PC-3 (cell line): ENCODE measurements around the gene NFKBIA. TPM values are rescaled to one million over a fixed set of nuclear protein-coding genes. Genes with fewer than 3 reads are reported as not detected.

ENCODE experiments used
- ATAC-seq: fragments of 200-7000 bp; cut with Tn5 transposase; 2 replicates; pipeline ENCODE4 v1.9.1; 2020; ENCODE audit warnings: mild to moderate bottlenecking, moderate library complexity
- BruUV-seq: library from RNA; stranded (reverse); fragments of 400-500 nt; replicated peaks from 2 replicates; lab custom pipeline; 2021; lab: Mats Ljungman, UMichigan
- CTCF ChIA-PET: fragments of 300-600 bp; sonication (Branson Sonifier 250); formaldehyde crosslinking; loops from one replicate; lab custom pipeline; 2022; ENCODE audit warnings: antibody characterized with exemption; lab: Charles Lee
- POLR2A ChIA-PET: fragments of 300-600 bp; sonication (Branson Sonifier 250); formaldehyde crosslinking; loops from one replicate; lab custom pipeline; 2022; ENCODE audit warnings: antibody characterized with exemption; ENCODE audit not compliant: unreplicated experiment; lab: Charles Lee
- DNase-seq: peaks from one replicate; pipeline ENCODE4 v3.0.0-alpha.2; 2015
- H2AFZ ChIP-seq: fragments of 300-600 bp; sonication (generic); 2 replicates; pipeline ENCODE4 v1.6.0; 2016; ENCODE audit warnings: antibody characterized with exemption, low read length
- H3F3A ChIP-seq: fragments of 300-600 bp; sonication (generic); one replicate; pipeline ENCODE4 v1.6.0; 2017; ENCODE audit warnings: antibody characterized with exemption, low read length, control low read depth, mild to moderate bottlenecking; ENCODE audit not compliant: unreplicated experiment
- H3K27ac ChIP-seq: fragments of 300-600 bp; sonication (generic); 2 replicates; pipeline ENCODE4 v1.5.1; 2016; ENCODE audit warnings: mild to moderate bottlenecking, low read length
- H3K27me3 ChIP-seq: fragments of 300-600 bp; sonication (generic); 2 replicates; pipeline ENCODE4 v1.6.1; 2016; ENCODE audit warnings: low read length, mixed read lengths
- H3K36me3 ChIP-seq: fragments of 300-600 bp; sonication (generic); 2 replicates; pipeline ENCODE4 v1.6.1; 2016; ENCODE audit warnings: low read depth, mixed run types, low read length, mixed read lengths
- H3K4me1 ChIP-seq: fragments of 300-600 bp; sonication (generic); 2 replicates; pipeline ENCODE4 v1.5.1; 2016; ENCODE audit warnings: low read length; ENCODE audit not compliant: insufficient read depth
- H3K4me2 ChIP-seq: fragments of 300-600 bp; sonication (generic); 2 replicates; pipeline ENCODE4 v1.6.0; 2016; ENCODE audit warnings: low read length
- H3K4me3 ChIP-seq: fragments of 300-600 bp; sonication (generic); 2 replicates; pipeline ENCODE4 v1.5.1; 2016; ENCODE audit warnings: mild to moderate bottlenecking, low read length, mixed read lengths
- H3K79me2 ChIP-seq: fragments of 300-600 bp; sonication (generic); 2 replicates; pipeline ENCODE4 v1.6.1; 2017; ENCODE audit warnings: low read length, mixed read lengths
- H3K9ac ChIP-seq: fragments of 300-600 bp; sonication (generic); 2 replicates; pipeline ENCODE4 v1.6.0; 2016; ENCODE audit warnings: mild to moderate bottlenecking, low read length
- H3K9me2 ChIP-seq: fragments of 300-600 bp; sonication (generic); replicated peaks from 2 replicates; pipeline ENCODE4 v1.6.1; 2016; ENCODE audit warnings: mixed run types, low read length, mixed read lengths
- H3K9me3 ChIP-seq: fragments of 300-600 bp; sonication (generic); 2 replicates; pipeline ENCODE4 v1.6.1; 2016; ENCODE audit warnings: low read length, mixed read lengths
- H4K20me1 ChIP-seq: fragments of 300-600 bp; sonication (generic); 2 replicates; pipeline ENCODE4 v1.6.1; 2016; ENCODE audit warnings: low read length, mixed read lengths
- EZH2 ChIP-seq: fragments of 300-600 bp; sonication (generic); IDR thresholded peaks from one replicate; pipeline ENCODE4 v1.6.1; 2017; ENCODE audit warnings: antibody characterized with exemption, mild to moderate bottlenecking, low read length; ENCODE audit not compliant: unreplicated experiment
- EZH2phosphoT487 ChIP-seq: fragments of 300-600 bp; sonication (generic); IDR thresholded peaks from 2 replicates; pipeline ENCODE4 v1.6.1; 2018; ENCODE audit warnings: mild to moderate bottlenecking, antibody characterized with exemption, low read length, borderline replicate concordance
- intact Hi-C: fragments of 100-400 bp; cut with micrococcal nuclease; formaldehyde crosslinking; loops from 2 replicates; pipeline ENCODE4 v1.9.0; 2023
- total RNA-seq: library from RNA; depleted of rRNA; stranded (reverse); fragments of >200 nt; gene quantifications from 2 replicates; pipeline ENCODE4 v1.2.3, GENCODE V29; 2014
- TF ChIP-seq, protein P1 (sequence below): fragments of 300-600 bp; sonication (generic); conservative IDR thresholded peaks from 2 replicates; pipeline ENCODE4 v1.5.1; 2017; ENCODE audit warnings: antibody characterized with exemption, low read depth, mild to moderate bottlenecking, low read length

NFKBIA gene
- total RNA-seq, 1 experiment from 2014 or later: 226 TPM

DNA sequence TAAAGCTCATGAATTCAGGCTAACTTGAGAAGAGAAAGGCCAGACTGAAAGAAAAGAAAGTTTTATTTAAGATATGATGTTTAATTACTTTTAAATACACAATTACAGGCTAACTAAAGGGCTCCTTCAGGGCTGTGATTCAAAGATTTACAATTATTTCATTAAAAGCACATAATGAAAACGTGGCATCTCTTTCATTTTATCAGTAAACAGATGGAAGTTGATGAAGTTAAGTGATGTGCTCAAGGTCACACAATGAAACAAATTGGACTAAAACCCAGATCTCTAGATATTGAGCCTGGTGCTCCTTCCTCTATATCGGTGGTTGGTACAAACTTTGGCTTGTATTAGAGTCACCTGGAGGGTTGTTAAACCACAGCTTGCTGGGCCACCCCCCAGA is 13.5 kb upstream of the NFKBIA start:
- Histone ChIP-seq H3K27me3 (no peaks in the 10 kb centered on the region), H3K9me2 (no peaks in the 10 kb centered on the region), H3K4me3 (no peak overlapping the region), H3K79me2 (no peaks in the 10 kb centered on the region), H4K20me1 (no peaks in the 10 kb centered on the region), H3K9me3 (no peaks in the 10 kb centered on the region), H3K36me3 (no peaks in the 10 kb centered on the region), H2AFZ (no peak overlapping the region), H3K27ac (no peak overlapping the region), H3F3A (no peaks in the 10 kb centered on the region), H3K9ac (no peak overlapping the region), H3K4me1 (peaks cover 25% of the 10 kb centered on the region), H3K4me2 (no peak overlapping the region)
- POLR2A ChIA-PET: no interaction called here
- BruUV-seq: no TSS peak
- TF ChIP-seq EZH2phosphoT487 (no peak), EZH2 (no peak)
- TF ChIP-seq, protein P1, sequence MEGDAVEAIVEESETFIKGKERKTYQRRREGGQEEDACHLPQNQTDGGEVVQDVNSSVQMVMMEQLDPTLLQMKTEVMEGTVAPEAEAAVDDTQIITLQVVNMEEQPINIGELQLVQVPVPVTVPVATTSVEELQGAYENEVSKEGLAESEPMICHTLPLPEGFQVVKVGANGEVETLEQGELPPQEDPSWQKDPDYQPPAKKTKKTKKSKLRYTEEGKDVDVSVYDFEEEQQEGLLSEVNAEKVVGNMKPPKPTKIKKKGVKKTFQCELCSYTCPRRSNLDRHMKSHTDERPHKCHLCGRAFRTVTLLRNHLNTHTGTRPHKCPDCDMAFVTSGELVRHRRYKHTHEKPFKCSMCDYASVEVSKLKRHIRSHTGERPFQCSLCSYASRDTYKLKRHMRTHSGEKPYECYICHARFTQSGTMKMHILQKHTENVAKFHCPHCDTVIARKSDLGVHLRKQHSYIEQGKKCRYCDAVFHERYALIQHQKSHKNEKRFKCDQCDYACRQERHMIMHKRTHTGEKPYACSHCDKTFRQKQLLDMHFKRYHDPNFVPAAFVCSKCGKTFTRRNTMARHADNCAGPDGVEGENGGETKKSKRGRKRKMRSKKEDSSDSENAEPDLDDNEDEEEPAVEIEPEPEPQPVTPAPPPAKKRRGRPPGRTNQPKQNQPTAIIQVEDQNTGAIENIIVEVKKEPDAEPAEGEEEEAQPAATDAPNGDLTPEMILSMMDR: no peak
- CTCF ChIA-PET: no interaction called here
- intact Hi-C loops: no loop called here
- ATAC-seq: no peak
- DNase-seq: no peak

DNA sequence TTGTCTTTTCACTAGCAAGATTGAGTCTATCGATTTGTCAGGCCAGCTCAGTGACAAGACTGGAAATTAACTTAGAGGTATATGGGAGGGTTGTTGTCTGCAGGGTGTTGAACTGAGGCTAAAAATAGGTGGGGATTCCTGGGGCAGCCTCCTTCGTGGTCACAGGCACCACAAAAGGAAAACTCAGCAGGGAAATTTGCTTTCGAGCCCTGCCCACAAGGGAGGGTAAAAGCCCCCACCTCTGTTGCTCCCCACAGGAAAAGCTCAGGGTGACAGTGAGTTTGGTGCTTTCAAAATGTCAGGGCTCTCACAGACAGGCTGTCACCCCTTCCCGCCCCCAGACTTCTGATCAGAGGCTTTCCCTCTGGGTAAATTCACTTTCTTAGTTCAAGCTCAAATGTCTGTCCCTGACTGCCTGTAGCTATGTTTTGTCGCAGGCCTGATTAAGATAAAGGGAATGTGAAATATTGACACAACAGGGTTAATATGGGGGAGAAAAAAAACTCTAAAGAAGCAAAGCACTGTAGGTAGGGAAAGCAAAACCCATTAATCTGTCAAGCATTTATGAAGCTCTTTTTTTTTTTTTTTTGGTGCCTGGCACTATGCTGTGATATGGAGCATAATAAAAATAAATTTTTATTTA is 11.7 kb upstream of the NFKBIA start:
- 0 out of 2 replicates have a peak, but pooled peaks have one; percentile 3 for ATAC-seq
- H3K27ac ChIP-seq: no peak overlapping the region
- intact Hi-C loops: no loop called here
- no peaks in the 10 kb centered on the region for H3F3A ChIP-seq
- no peaks in the 10 kb centered on the region for H3K9me2 ChIP-seq
- peak overlapping the region; percentile 38; the same call in 1 of the 2 replicates for H2AFZ ChIP-seq
- CTCF ChIA-PET: interaction anchor here (0.6 to 0.8 kb wide), 2 partner anchors 23 to 220 kb away, joined by 4 to 11 read pairs; no protein-coding TSS in a partner anchor
- H3K4me1 ChIP-seq: peaks cover 25% of the 10 kb centered on the region
- no peaks in the 10 kb centered on the region for H3K27me3 ChIP-seq
- H3K4me3 ChIP-seq: no peak overlapping the region
- no peak overlapping the region for H3K4me2 ChIP-seq
- POLR2A ChIA-PET: interaction anchor here (0.6 to 1.0 kb wide), 2 partner anchors 11 to 13 kb away, joined by 3 to 6 read pairs; partner anchors contain the start of gene NFKBIA
- DNase-seq: peak; percentile 55
- H3K9ac ChIP-seq: no peak overlapping the region
- no TSS peak for BruUV-seq
- H3K79me2 ChIP-seq: no peaks in the 10 kb centered on the region
- TF ChIP-seq, protein P1: no peak
- no peaks in the 10 kb centered on the region for H3K36me3 ChIP-seq
- H4K20me1 ChIP-seq: no peaks in the 10 kb centered on the region
- no peaks in the 10 kb centered on the region for H3K9me3 ChIP-seq

GRCh38 chr14:35414365-35414764 is 9.8 kb upstream of the NFKBIA start:
- no peaks in the 10 kb centered on the region for H3F3A ChIP-seq
- no peaks in the 10 kb centered on the region for H3K9me3 ChIP-seq
- H3K4me1 ChIP-seq: peaks cover 14% of the 10 kb centered on the region
- H3K4me2 ChIP-seq: no peak overlapping the region
- intact Hi-C loops: no loop called here
- H3K27ac ChIP-seq: no peak overlapping the region
- peak; percentile 41 for DNase-seq
- no peak overlapping the region for H3K4me3 ChIP-seq
- no peaks in the 10 kb centered on the region for H3K36me3 ChIP-seq
- H3K9ac ChIP-seq: no peak overlapping the region
- no peaks in the 10 kb centered on the region for H4K20me1 ChIP-seq
- no peaks in the 10 kb centered on the region for H3K9me2 ChIP-seq
- ChIA-PET CTCF (interaction anchor here (0.6 to 1.4 kb wide), 4 partner anchors 97 to 404 kb away, joined by 3 to 7 read pairs (median 4); no protein-coding TSS in a partner anchor), POLR2A (interaction anchor here (1.0 kb wide), 1 partner anchor 10 kb away, joined by 3 read pairs; the partner anchor contains the start of gene NFKBIA)
- TF ChIP-seq EZH2phosphoT487 (no peak), EZH2 (no peak)
- TF ChIP-seq, protein P1: no peak
- no TSS peak for BruUV-seq
- peak overlapping the region; percentile 61 for H2AFZ ChIP-seq
- ATAC-seq: peak; percentile 78
- no peaks in the 10 kb centered on the region for H3K27me3 ChIP-seq
- no peaks in the 10 kb centered on the region for H3K79me2 ChIP-seq
